Effector memory CD4-positive, alpha-beta T cell (primary cell): ENCODE data around the gene PNRC1.
"Not testable (repeated sequence)": the region's sequence is repeated elsewhere in the genome, so short reads cannot be mapped to it uniquely, and the experiment has no call there.

Experiments used
- DNase-seq, 3 donors: peaks; one replicate each; pipeline ENCODE4 v3.0.0-alpha.2; 2020
- H3K27ac ChIP-seq: 2 replicates; pipeline ENCODE4 v1.7.0; 2013; ENCODE audit warnings: mild to moderate bottlenecking, low read length, moderate library complexity; ENCODE audit not compliant: insufficient read depth, poor library complexity, severe bottlenecking
- H3K27me3 ChIP-seq: replicated peaks from 2 replicates; pipeline ENCODE4 v1.7.0; 2013; ENCODE audit warnings: mild to moderate bottlenecking, low read length; ENCODE audit not compliant: insufficient read depth, control insufficient read depth, poor library complexity, severe bottlenecking
- H3K36me3 ChIP-seq: 2 replicates; pipeline ENCODE4 v1.7.0; 2013; ENCODE audit warnings: mild to moderate bottlenecking, low read length, moderate library complexity; ENCODE audit not compliant: control insufficient read depth, insufficient read depth
- H3K4me1 ChIP-seq: 2 replicates; pipeline ENCODE4 v1.7.0; 2013; ENCODE audit warnings: low read length, mild to moderate bottlenecking; ENCODE audit not compliant: control insufficient read depth, insufficient read depth, poor library complexity, severe bottlenecking
- H3K4me3 ChIP-seq: 2 replicates; pipeline ENCODE4 v1.7.0; 2013; ENCODE audit warnings: low read length, low read depth, mild to moderate bottlenecking; ENCODE audit not compliant: insufficient read depth, poor library complexity, severe bottlenecking
- H3K9me3 ChIP-seq: 2 replicates; pipeline ENCODE4 v1.7.0; 2013; ENCODE audit warnings: mild to moderate bottlenecking, low read length, moderate library complexity; ENCODE audit not compliant: control insufficient read depth

PNRC1 gene

DNA sequence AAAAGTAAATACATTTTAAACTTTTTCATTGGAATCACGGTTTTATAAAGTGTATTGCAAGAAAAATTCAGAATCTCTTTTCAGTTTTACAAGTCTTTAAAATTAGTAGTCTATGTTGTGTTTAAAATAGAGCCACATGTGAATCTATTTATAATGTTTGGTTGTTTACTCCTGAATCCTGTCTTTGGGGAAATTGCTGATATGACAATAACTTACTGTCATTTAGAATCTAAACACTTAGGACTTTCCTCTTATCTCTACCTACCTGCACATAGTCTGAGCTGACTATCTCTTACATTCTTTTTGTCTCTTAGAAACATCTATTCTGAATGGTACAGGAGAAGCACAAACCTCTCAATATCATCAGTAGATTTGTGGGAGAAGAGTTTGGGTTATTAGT, 41.4 kb downstream of the PNRC1 start:
- Histone ChIP-seq H3K36me3 (no peaks in the 10 kb centered on the region), H3K9me3 (no peaks in the 10 kb centered on the region), H3K27me3 (no peaks in the 10 kb centered on the region), H3K27ac (no peak overlapping the region), H3K4me3 (no peak overlapping the region), H3K4me1 (peaks cover 3% of the 10 kb centered on the region)
- no peak for DNase-seq

DNA sequence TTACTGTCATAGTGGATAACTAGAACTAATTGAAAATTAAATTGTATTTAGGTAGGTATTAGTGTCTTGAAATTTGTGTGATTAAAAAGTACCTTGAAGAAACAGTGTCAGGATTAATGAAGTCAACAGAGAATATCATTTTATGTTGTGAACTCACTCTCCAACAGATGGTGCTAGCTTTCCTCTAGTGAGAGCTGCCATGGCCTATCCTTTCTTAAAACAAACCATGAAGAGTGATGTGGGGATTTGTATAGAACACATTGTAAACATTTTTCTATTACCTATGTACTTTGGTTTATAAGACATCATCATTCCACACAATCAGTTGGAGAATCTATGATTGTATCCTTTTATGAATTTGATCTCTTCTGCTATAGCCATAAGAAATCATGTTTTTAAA, 42.1 kb downstream of the PNRC1 start:
- no peaks in the 10 kb centered on the region for H3K27me3 ChIP-seq
- H3K36me3 ChIP-seq: no peaks in the 10 kb centered on the region
- no peak overlapping the region for H3K4me3 ChIP-seq
- no peak for DNase-seq
- no peaks in the 10 kb centered on the region for H3K9me3 ChIP-seq
- no peak overlapping the region for H3K27ac ChIP-seq
- H3K4me1 ChIP-seq: no peaks in the 10 kb centered on the region

DNA sequence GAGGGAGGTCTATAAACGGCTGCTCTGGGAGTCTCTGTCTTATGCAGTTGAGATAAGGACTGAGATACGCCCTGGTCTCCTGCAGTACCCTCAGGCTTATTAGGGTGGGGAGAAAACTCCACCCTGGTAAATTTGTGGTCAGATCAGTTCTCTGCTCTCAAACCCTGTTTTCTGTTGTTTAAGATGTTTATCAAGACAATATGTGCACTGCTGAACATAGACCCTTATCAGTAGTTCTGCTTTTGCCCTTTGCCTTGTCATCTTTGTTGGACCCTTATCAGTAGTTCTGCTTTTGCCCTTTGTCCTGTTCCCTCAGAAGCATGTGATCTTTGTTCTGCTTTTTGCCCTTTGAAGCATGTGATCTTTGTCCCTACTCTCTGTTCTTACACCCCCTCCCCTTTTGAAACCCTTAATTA, 47.7 kb downstream of the PNRC1 start:
- not testable (repeated sequence) for H3K4me3 ChIP-seq, H3K36me3 ChIP-seq, H3K9me3 ChIP-seq, DNase-seq, H3K27me3 ChIP-seq, H3K4me1 ChIP-seq, H3K27ac ChIP-seq

DNA sequence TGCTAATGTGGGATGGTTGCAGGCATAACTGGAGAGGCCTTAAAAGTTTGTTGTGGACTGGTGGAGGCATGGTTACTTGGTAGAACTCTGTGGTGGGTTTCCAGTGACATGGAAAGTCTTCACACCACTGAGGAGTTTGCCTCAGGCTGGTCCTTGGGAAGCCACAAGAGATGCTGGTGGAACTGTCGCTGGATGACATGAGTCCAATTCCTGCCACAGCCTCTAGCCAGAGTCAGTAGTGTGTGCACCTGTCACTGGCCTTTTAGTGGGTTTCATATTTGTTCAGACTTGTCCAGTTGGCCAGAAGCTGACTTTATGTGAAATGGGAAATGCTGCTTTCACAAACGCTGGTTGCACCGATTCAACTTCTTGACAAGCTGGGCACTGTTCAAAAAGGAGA, 51.0 kb downstream of the PNRC1 start:
- H3K27me3 ChIP-seq: no peaks in the 10 kb centered on the region
- DNase-seq: no peak
- H3K4me1 ChIP-seq: no peaks in the 10 kb centered on the region
- no peaks in the 10 kb centered on the region for H3K9me3 ChIP-seq
- no peaks in the 10 kb centered on the region for H3K36me3 ChIP-seq
- H3K4me3 ChIP-seq: no peak overlapping the region
- H3K27ac ChIP-seq: no peak overlapping the region

DNA sequence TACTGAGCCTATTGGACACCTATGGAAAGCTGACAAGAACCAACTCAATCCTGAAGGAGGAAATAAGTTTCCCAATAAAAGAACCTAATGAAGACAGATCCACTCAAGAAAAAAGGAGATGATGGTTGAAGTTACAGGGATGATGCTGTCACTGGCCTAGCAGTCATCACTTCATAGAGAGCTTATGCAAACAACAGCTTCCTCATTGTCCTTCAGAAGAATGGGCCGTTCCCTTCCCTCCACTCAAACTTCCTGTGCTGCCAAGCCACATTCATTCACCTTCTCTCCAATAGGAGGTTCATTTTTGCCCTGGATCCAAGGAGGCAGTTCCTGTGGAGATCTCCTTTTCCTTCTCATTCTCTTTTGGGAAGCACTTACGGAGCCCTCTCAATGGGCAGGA, 51.5 kb downstream of the PNRC1 start:
- Histone ChIP-seq H3K27me3 (no peaks in the 10 kb centered on the region), H3K36me3 (no peaks in the 10 kb centered on the region), H3K4me3 (no peak overlapping the region), H3K4me1 (no peaks in the 10 kb centered on the region), H3K9me3 (no peaks in the 10 kb centered on the region), H3K27ac (no peak overlapping the region)
- no peak for DNase-seq

DNA sequence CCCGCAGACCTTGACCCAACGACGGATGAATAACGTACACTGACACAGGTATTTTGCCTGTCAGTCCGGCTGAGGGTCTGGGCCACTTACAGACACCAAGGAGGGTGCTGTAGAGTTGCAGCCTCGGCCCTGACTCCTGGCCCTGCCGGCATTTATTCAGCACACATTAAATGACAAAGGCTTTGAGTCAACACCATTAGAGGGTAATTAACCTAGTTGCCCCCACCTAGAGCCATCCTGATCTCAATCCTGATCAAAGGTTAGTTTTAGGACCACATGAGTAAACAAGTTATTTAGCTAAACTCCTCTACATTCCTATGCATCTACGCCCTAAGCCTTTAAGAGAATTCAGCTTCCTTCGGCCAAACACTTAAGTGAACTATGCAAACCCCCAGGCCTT, 53.4 kb downstream of the PNRC1 start:
- no peaks in the 10 kb centered on the region for H3K4me1 ChIP-seq
- H3K9me3 ChIP-seq: no peaks in the 10 kb centered on the region
- H3K27ac ChIP-seq: no peak overlapping the region
- no peaks in the 10 kb centered on the region for H3K36me3 ChIP-seq
- no peaks in the 10 kb centered on the region for H3K27me3 ChIP-seq
- H3K4me3 ChIP-seq: no peak overlapping the region
- no peak for DNase-seq

DNA sequence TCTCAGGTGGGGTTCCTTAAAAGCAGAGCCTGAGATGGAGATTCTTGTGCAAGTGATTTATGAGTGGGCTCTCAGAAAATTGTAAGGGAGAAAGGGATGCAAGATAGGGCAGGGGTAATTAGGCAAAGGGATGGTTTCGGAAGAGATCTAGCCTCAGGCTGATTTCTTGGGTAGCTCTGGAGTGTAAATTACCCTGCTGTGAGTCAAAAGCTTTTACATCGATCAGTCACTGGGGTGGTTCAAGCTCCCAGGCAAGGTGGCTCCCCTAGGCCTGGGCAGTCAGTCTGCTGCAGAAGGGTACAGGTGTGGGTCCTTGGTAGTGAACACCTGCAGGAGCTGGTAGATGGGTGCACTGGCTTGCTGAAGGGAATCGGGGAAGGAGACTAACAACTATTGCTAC, 54.2 kb downstream of the PNRC1 start:
- Histone ChIP-seq H3K36me3 (no peaks in the 10 kb centered on the region), H3K4me3 (no peak overlapping the region), H3K27me3 (no peaks in the 10 kb centered on the region), H3K9me3 (no peaks in the 10 kb centered on the region), H3K4me1 (no peaks in the 10 kb centered on the region), H3K27ac (no peak overlapping the region)
- no peak for DNase-seq
